IMR-90 (cell line): ENCODE results near the gene NXPE2. TPM values are rescaled to one million over a fixed set of nuclear protein-coding genes. Genes with fewer than 3 reads are reported as not detected.

ENCODE experiments used
- ATAC-seq: fragments of 200-7000 bp; cut with Tn5 transposase; 2 replicates; pipeline ENCODE4 v1.9.1; 2020; ENCODE audit warnings: low read depth, mild to moderate bottlenecking, moderate library complexity
- BruUV-seq: library from RNA; stranded (reverse); fragments of 400-500 nt; replicated peaks from 2 replicates; lab custom pipeline; 2021; lab: Mats Ljungman, UMichigan
- CTCF ChIA-PET: fragments of 300-600 bp; formaldehyde crosslinking; extraction: SDS; loops from one replicate; lab custom pipeline; 2021; ENCODE audit warnings: antibody characterized with exemption; lab: Yijun Ruan, JAX
- POLR2A ChIA-PET: fragments of 300-600 bp; sonication (Branson Sonifier 250); formaldehyde crosslinking; loops from one replicate; lab custom pipeline; 2022; ENCODE audit warnings: antibody characterized with exemption; ENCODE audit not compliant: unreplicated experiment; lab: Charles Lee
- DNase-seq: peaks from one replicate; pipeline ENCODE4 v3.0.0; 2013
- H2AFZ ChIP-seq: replicated peaks from 2 replicates; pipeline ENCODE3; 2013; ENCODE audit warnings: low read length, mild to moderate bottlenecking; ENCODE audit not compliant: poor library complexity
- H2AK5ac ChIP-seq: 2 replicates; pipeline ENCODE4 v1.6.1; 2013; ENCODE audit warnings: low read depth, low read length, inconsistent platforms
- H2AK9ac ChIP-seq: replicated peaks from 2 replicates; pipeline ENCODE3; 2013; ENCODE audit warnings: mild to moderate bottlenecking, low read depth, low read length, moderate library complexity; ENCODE audit not compliant: poor library complexity
- H2BK120ac ChIP-seq: 2 replicates; pipeline ENCODE4 v1.6.1; 2013; ENCODE audit warnings: low read depth, low read length, inconsistent platforms
- H2BK15ac ChIP-seq: 3 replicates; pipeline ENCODE4 v1.6.1; 2013; ENCODE audit warnings: low read depth, low read length, inconsistent platforms
- H2BK20ac ChIP-seq: 2 replicates; pipeline ENCODE4 v1.6.1; 2013; ENCODE audit warnings: low read depth, mild to moderate bottlenecking, inconsistent platforms, low read length, moderate library complexity
- H2BK5ac ChIP-seq: 2 replicates; pipeline ENCODE4 v1.6.1; 2013; ENCODE audit warnings: mild to moderate bottlenecking, low read depth, low read length, inconsistent platforms; ENCODE audit not compliant: poor library complexity, severe bottlenecking
- H3K14ac ChIP-seq: replicated peaks from 2 replicates; pipeline ENCODE4 v1.6.1; 2013; ENCODE audit warnings: low read depth, low read length, inconsistent platforms
- H3K18ac ChIP-seq: 2 replicates; pipeline ENCODE4 v1.6.1; 2013; ENCODE audit warnings: low read depth, low read length, control low read depth
- H3K23ac ChIP-seq: 2 replicates; pipeline ENCODE4 v1.6.1; 2013; ENCODE audit warnings: low read depth, low read length, inconsistent platforms
- H3K27ac ChIP-seq: 2 replicates; pipeline ENCODE4 v1.5.1; 2013; ENCODE audit warnings: mild to moderate bottlenecking, control low read depth, low read length; ENCODE audit not compliant: insufficient read depth
- H3K27me3 ChIP-seq: 2 replicates; pipeline ENCODE4 v1.6.1; 2013; ENCODE audit warnings: low read length; ENCODE audit not compliant: control insufficient read depth, insufficient read depth
- H3K36me3 ChIP-seq: 2 replicates; pipeline ENCODE4 v1.6.1; 2013; ENCODE audit warnings: low read length, mixed read lengths; ENCODE audit not compliant: control insufficient read depth, insufficient read depth
- H3K4ac ChIP-seq: 2 replicates; pipeline ENCODE4 v1.6.1; 2013; ENCODE audit warnings: low read depth, low read length, inconsistent platforms
- H3K4me1 ChIP-seq: 2 replicates; pipeline ENCODE4 v1.6.1; 2013; ENCODE audit warnings: low read length, mixed read lengths; ENCODE audit not compliant: control insufficient read depth, insufficient read depth
- H3K4me2 ChIP-seq: 2 replicates; pipeline ENCODE4 v1.6.1; 2013; ENCODE audit warnings: low read depth, mild to moderate bottlenecking, control low read depth, low read length, moderate library complexity
- H3K4me3 ChIP-seq: 2 replicates; pipeline ENCODE4 v1.5.1; 2013; ENCODE audit warnings: low read depth, mild to moderate bottlenecking, control low read depth, low read length, moderate library complexity; ENCODE audit not compliant: insufficient read depth
- H3K56ac ChIP-seq: 2 replicates; pipeline ENCODE4 v1.6.1; 2013; ENCODE audit warnings: low read length, inconsistent platforms; ENCODE audit not compliant: insufficient read depth; ENCODE audit errors: extremely low read depth
- H3K79me1 ChIP-seq, 2 experiments: 2 replicates each; pipeline ENCODE4 v1.6.1; 2013; ENCODE audit warnings: low read length in 2 of 2, inconsistent platforms in 1 of 2, low read depth in 1 of 2
- H3K9ac ChIP-seq: 2 replicates; pipeline ENCODE4 v1.6.1; 2013; ENCODE audit warnings: low read depth, low read length, control low read depth
- H3K9me1 ChIP-seq: 2 replicates; pipeline ENCODE4 v1.6.1; 2013; ENCODE audit warnings: low read length, inconsistent platforms; ENCODE audit not compliant: insufficient read depth
- H3K9me3 ChIP-seq: 2 replicates; pipeline ENCODE4 v1.6.1; 2013; ENCODE audit warnings: low read length; ENCODE audit not compliant: control insufficient read depth, insufficient read depth
- H4K20me1 ChIP-seq: 2 replicates; pipeline ENCODE4 v1.6.1; 2013; ENCODE audit warnings: low read length, inconsistent platforms; ENCODE audit not compliant: insufficient read depth
- H4K5ac ChIP-seq: 2 replicates; pipeline ENCODE4 v1.6.1; 2013; ENCODE audit warnings: mild to moderate bottlenecking, low read depth, low read length, control low read depth
- H4K8ac ChIP-seq, 2 experiments: 2 replicates each; pipeline ENCODE4 v1.6.1; 2013; ENCODE audit warnings: low read depth in 2 of 2, low read length in 2 of 2, control low read depth in 1 of 2, inconsistent platforms in 1 of 2
- H4K91ac ChIP-seq: 2 replicates; pipeline ENCODE4 v1.6.1; 2013; ENCODE audit warnings: low read depth, low read length, inconsistent platforms; ENCODE audit not compliant: insufficient read depth
- MAFK ChIP-seq: IDR thresholded peaks from 2 replicates; pipeline ENCODE4 v1.6.1; 2012; ENCODE audit warnings: low read depth, low read length, improper control_type of control experiment
- RAD21 ChIP-seq: IDR thresholded peaks from 2 replicates; pipeline ENCODE4 v1.6.1; 2012; ENCODE audit warnings: low read length, improper control_type of control experiment
- SMC3 ChIP-seq: fragments of 150-350 bp; IDR thresholded peaks from 2 replicates; pipeline ENCODE4 v1.6.1; 2016; ENCODE audit warnings: low read depth, mild to moderate bottlenecking, antibody characterized with exemption, low read length, moderate library complexity
- WGBS, 2 experiments: methylation state at CpG; one replicate each; pipeline versions ENCODE4 v1.1.5 to v1.1.7; 2013; ENCODE audit warnings: missing lambda C conversion rate in 2 of 2; ENCODE audit not compliant: insufficient read length in 1 of 2; ENCODE audit errors: extremely low coverage in 2 of 2; 5-methylcytosine and 5-hydroxymethylcytosine counted together
- dilution Hi-C: fragments of 300-500 bp; cut with HindIII; formaldehyde crosslinking; loops from one replicate; pipeline ENCODE4 v1.14.3; 2018; ENCODE audit warnings: low sequenced_read_pairs; ENCODE audit not compliant: unreplicated experiment
- in situ Hi-C: fragments of 300-500 bp; cut with MboI; formaldehyde crosslinking; loops from 3 replicates; pipeline ENCODE4 v1.14.3; 2019; ENCODE audit warnings: low sequenced_read_pairs, inconsistent platforms, mixed read lengths
- intact Hi-C: fragments of 100-400 bp; cut with micrococcal nuclease; formaldehyde crosslinking; loops from 2 replicates; pipeline ENCODE4 v1.10.0; 2022
- polyA plus RNA-seq, 3 experiments: library from polyadenylated mRNA; depleted of rRNA; stranded (reverse); fragments of >200 nt; gene quantifications; 2 replicates each; pipeline ENCODE4 v1.2.3, GENCODE V29; 2012; ENCODE audit warnings: low replicate concordance in 1 of 3
- total RNA-seq: library from RNA; depleted of rRNA; stranded (reverse); fragments of >200 nt; gene quantifications from 2 replicates; pipeline ENCODE4 v1.2.3, GENCODE V29; 2012
- TF ChIP-seq, protein P1 (sequence below): conservative IDR thresholded peaks from 2 replicates; pipeline ENCODE4 v1.5.1; 2012; ENCODE audit warnings: mild to moderate bottlenecking, low read depth, low read length, improper control_type of control experiment

Gene NXPE2
- total and polyA plus RNA-seq, 2 of the 4 experiments (the other 2 are of a cell fraction), result not detected

DNA sequence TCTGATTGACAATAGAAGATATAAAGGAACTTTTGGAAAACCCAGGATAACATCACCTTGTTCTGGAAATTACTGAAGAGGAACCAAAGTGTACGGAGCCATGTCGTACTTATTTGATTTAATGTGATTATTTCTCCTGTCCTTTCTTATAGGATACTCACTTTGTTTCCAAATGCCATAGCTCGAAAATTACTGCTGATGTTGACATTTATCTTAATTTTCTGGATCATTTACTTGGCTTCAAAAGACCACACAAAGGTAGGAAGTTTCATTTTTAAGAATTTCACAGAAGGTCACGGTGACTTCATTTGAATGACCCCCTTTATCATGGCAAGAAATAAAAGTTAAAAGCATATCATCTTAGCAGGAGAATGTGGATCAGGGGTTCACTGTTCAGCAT lies 1.2 kb downstream of the NXPE2 start:
- Histone ChIP-seq H4K5ac (no peak overlapping the region), H3K4me2 (no peak overlapping the region), H3K9me3 (no peaks in the 10 kb centered on the region), H3K4me3 (no peak overlapping the region), H2AFZ (no peak overlapping the region), H4K91ac (no peak overlapping the region), H4K20me1 (no peaks in the 10 kb centered on the region), H3K9ac (no peak overlapping the region), H3K36me3 (no peaks in the 10 kb centered on the region), H2AK9ac (no peak overlapping the region), H3K4ac (no peak overlapping the region), H2AK5ac (no peak overlapping the region), H2BK120ac (no peak overlapping the region), H3K18ac (no peak overlapping the region), H2BK5ac (no peak overlapping the region), H2BK15ac (no peak overlapping the region), H3K79me1 (no peaks in the 10 kb centered on the region), H3K4me1 (0 out of 2 replicates have a peak, but pooled peaks cover 1% of the 10 kb centered on the region), H4K8ac (no peak overlapping the region), H2BK20ac (no peak overlapping the region), H3K27ac (no peak overlapping the region), H3K14ac (no peak overlapping the region), H3K23ac (no peak overlapping the region), H3K9me1 (no peaks in the 10 kb centered on the region), H3K27me3 (no peaks in the 10 kb centered on the region), H3K56ac (no peak overlapping the region)
- ATAC-seq (no peak), DNase-seq (no peak)
- intact Hi-C loops (no loop called here), dilution Hi-C loops (no loop called here), in situ Hi-C loops (no loop called here)
- POLR2A ChIA-PET, result no interaction called here
- CTCF ChIA-PET, result no interaction called here
- BruUV-seq, result no TSS peak
- WGBS, 2 experiments, result no CpG with 5 or more reads among the region's 4 CpGs
- TF ChIP-seq, protein P1, sequence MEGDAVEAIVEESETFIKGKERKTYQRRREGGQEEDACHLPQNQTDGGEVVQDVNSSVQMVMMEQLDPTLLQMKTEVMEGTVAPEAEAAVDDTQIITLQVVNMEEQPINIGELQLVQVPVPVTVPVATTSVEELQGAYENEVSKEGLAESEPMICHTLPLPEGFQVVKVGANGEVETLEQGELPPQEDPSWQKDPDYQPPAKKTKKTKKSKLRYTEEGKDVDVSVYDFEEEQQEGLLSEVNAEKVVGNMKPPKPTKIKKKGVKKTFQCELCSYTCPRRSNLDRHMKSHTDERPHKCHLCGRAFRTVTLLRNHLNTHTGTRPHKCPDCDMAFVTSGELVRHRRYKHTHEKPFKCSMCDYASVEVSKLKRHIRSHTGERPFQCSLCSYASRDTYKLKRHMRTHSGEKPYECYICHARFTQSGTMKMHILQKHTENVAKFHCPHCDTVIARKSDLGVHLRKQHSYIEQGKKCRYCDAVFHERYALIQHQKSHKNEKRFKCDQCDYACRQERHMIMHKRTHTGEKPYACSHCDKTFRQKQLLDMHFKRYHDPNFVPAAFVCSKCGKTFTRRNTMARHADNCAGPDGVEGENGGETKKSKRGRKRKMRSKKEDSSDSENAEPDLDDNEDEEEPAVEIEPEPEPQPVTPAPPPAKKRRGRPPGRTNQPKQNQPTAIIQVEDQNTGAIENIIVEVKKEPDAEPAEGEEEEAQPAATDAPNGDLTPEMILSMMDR, result no peak
- TF ChIP-seq SMC3 (no peak), RAD21 (no peak), MAFK (peak; percentile 31; the same call in 1 of the 2 replicates)
